Measurements from ENCODE around the gene PDX1.
A peak's percentile ranks its signal among the peaks of the same experiment; 100 is the strongest.

The PDX1 gene

GRCh38 chr13:27926644-27927434 lies 7.0 kb downstream of the PDX1 start:
- H3K36me3 ChIP-seq (replicated peaks): no peaks in the 10 kb centered on the region
- H3K27me3 ChIP-seq (ENCODE audit: low read depth): 0 out of 2 replicates have a peak, but pooled peaks cover 9% of the 10 kb centered on the region
- 0 out of 2 replicates have a peak, but pooled peaks cover 4% of the 10 kb centered on the region for H3K9me3 ChIP-seq
- no peaks in the 10 kb centered on the region for H3K4me1 ChIP-seq
- DNase-seq (ENCODE audit: low spot score in 2 of 2): no peak
- no peak overlapping the region for H3K4me3 ChIP-seq
- in situ Hi-C loops (cut with MboI; ENCODE audit: low sequenced_read_pairs): no loop called here

GRCh38 chr13:27927444-27928352 lies 7.9 kb downstream of the PDX1 start:
- Histone ChIP-seq H3K9me3 (0 out of 2 replicates have a peak, but pooled peaks cover 4% of the 10 kb centered on the region), H3K4me3 (no peak overlapping the region), H3K36me3 (replicated peaks) (no peaks in the 10 kb centered on the region), H3K27me3 (ENCODE audit: low read depth) (0 out of 2 replicates have a peak, but pooled peaks cover 9% of the 10 kb centered on the region), H3K4me1 (no peaks in the 10 kb centered on the region)
- in situ Hi-C loops (cut with MboI; ENCODE audit: low sequenced_read_pairs): no loop called here
- DNase-seq (ENCODE audit: low spot score in 2 of 2): no peak

GRCh38 chr13:27928353-27928804 lies 8.6 kb downstream of the PDX1 start:
- H3K27me3 ChIP-seq (ENCODE audit: low read depth): 0 out of 2 replicates have a peak, but pooled peaks cover 9% of the 10 kb centered on the region

GRCh38 chr13:27928805-27929753 lies 9.3 kb downstream of the PDX1 start:
- no peaks in the 10 kb centered on the region for H3K4me1 ChIP-seq
- H3K27me3 ChIP-seq (ENCODE audit: low read depth): 0 out of 2 replicates have a peak, but pooled peaks cover 9% of the 10 kb centered on the region
- DNase-seq (ENCODE audit: low spot score in 2 of 2): no peak
- H3K36me3 ChIP-seq (replicated peaks): no peaks in the 10 kb centered on the region
- H3K4me3 ChIP-seq: no peak overlapping the region
- in situ Hi-C loops (cut with MboI; ENCODE audit: low sequenced_read_pairs): no loop called here
- H3K9me3 ChIP-seq: 0 out of 2 replicates have a peak, but pooled peaks cover 4% of the 10 kb centered on the region

More at GRCh38 chr13:27928353-27928804, 8.6 kb downstream of the PDX1 start:
- Histone ChIP-seq H3K36me3 (replicated peaks) (no peaks in the 10 kb centered on the region), H3K4me3 (no peak overlapping the region), H3K9me3 (0 out of 2 replicates have a peak, but pooled peaks cover 4% of the 10 kb centered on the region), H3K4me1 (no peaks in the 10 kb centered on the region)
- no peak for DNase-seq (ENCODE audit: low spot score in 2 of 2)
- in situ Hi-C loops (cut with MboI; ENCODE audit: low sequenced_read_pairs): no loop called here

- in situ Hi-C loops (cut with MboI; ENCODE audit: low sequenced_read_pairs): no loop called here
- H3K4me1 ChIP-seq: no peaks in the 10 kb centered on the region
- no peak for DNase-seq (ENCODE audit: low spot score in 2 of 2)
- no peak overlapping the region for H3K4me3 ChIP-seq
- H3K27me3 ChIP-seq (ENCODE audit: low read depth): 0 out of 2 replicates have a peak, but pooled peaks cover 9% of the 10 kb centered on the region
- no peaks in the 10 kb centered on the region for H3K36me3 ChIP-seq (replicated peaks)
- H3K9me3 ChIP-seq: 0 out of 2 replicates have a peak, but pooled peaks cover 4% of the 10 kb centered on the region
These were observed 10.1 kb downstream of the PDX1 start for GRCh38 chr13:27929868-27930267.

GRCh38 chr13:27933118-27933517 lies 13.3 kb downstream of the PDX1 start:
- in situ Hi-C loops (cut with MboI; ENCODE audit: low sequenced_read_pairs): no loop called here
- no peaks in the 10 kb centered on the region for H3K4me1 ChIP-seq
- no peaks in the 10 kb centered on the region for H3K36me3 ChIP-seq (replicated peaks)
- H3K4me3 ChIP-seq: no peak overlapping the region
- no peak for DNase-seq (ENCODE audit: low spot score in 2 of 2)
- H3K9me3 ChIP-seq: 0 out of 2 replicates have a peak, but pooled peaks cover 4% of the 10 kb centered on the region
- 0 out of 2 replicates have a peak, but pooled peaks cover 5% of the 10 kb centered on the region for H3K27me3 ChIP-seq (ENCODE audit: low read depth)

GRCh38 chr13:27933580-27934328 lies 14.0 kb downstream of the PDX1 start:
- no peak for DNase-seq (ENCODE audit: low spot score in 2 of 2)
- Histone ChIP-seq H3K9me3 (0 out of 2 replicates have a peak, but pooled peaks cover under 1% of the 10 kb centered on the region), H3K36me3 (replicated peaks) (no peaks in the 10 kb centered on the region), H3K27me3 (ENCODE audit: low read depth) (0 out of 2 replicates have a peak, but pooled peaks cover 5% of the 10 kb centered on the region), H3K4me1 (no peaks in the 10 kb centered on the region), H3K4me3 (no peak overlapping the region)
- in situ Hi-C loops (cut with MboI; ENCODE audit: low sequenced_read_pairs): no loop called here

- H3K9me3 ChIP-seq: peaks cover 3% of the 10 kb centered on the region; the same call in 1 of the 2 replicates
- in situ Hi-C loops (cut with MboI; ENCODE audit: low sequenced_read_pairs): no loop called here
These were observed 23.2 kb downstream of the PDX1 start for GRCh38 chr13:27942972-27943371.

GRCh38 chr13:27952876-27953675 lies 33.3 kb downstream of the PDX1 start:
- Histone ChIP-seq H3K36me3 (replicated peaks) (no peaks in the 10 kb centered on the region), H3K27me3 (ENCODE audit: low read depth) (no peaks in the 10 kb centered on the region), H3K4me3 (peak overlapping the region; percentile 37), H3K9me3 (no peaks in the 10 kb centered on the region), H3K4me1 (no peaks in the 10 kb centered on the region; the same call in 1 of the 2 replicates)
- in situ Hi-C loops (cut with MboI; ENCODE audit: low sequenced_read_pairs): loop anchor here (10.0 kb wide), 1 partner anchor 118 kb away; no protein-coding TSS in a partner anchor
- no peak for DNase-seq (ENCODE audit: low spot score in 2 of 2)

More at GRCh38 chr13:27942972-27943371, 23.2 kb downstream of the PDX1 start:
- H3K4me1 ChIP-seq: no peaks in the 10 kb centered on the region
- H3K27me3 ChIP-seq (ENCODE audit: low read depth): no peaks in the 10 kb centered on the region
- H3K4me3 ChIP-seq: no peak overlapping the region
- no peaks in the 10 kb centered on the region for H3K36me3 ChIP-seq (replicated peaks)
- DNase-seq (ENCODE audit: low spot score in 2 of 2): no peak

GRCh38 chr13:27953676-27954405 lies 34.0 kb downstream of the PDX1 start:
- Histone ChIP-seq H3K4me3 (peak overlapping the region; percentile 37), H3K4me1 (no peaks in the 10 kb centered on the region; the same call in 1 of the 2 replicates), H3K36me3 (replicated peaks) (no peaks in the 10 kb centered on the region), H3K9me3 (no peaks in the 10 kb centered on the region), H3K27me3 (ENCODE audit: low read depth) (no peaks in the 10 kb centered on the region)
- in situ Hi-C loops (cut with MboI; ENCODE audit: low sequenced_read_pairs): loop anchor here (10.0 kb wide), 1 partner anchor 119 kb away; no protein-coding TSS in a partner anchor
- DNase-seq (ENCODE audit: low spot score in 2 of 2): peak; percentile 69 to 88

- no peaks in the 10 kb centered on the region for H3K36me3 ChIP-seq (replicated peaks)
- H3K4me3 ChIP-seq: peak overlapping the region; percentile 37
- in situ Hi-C loops (cut with MboI; ENCODE audit: low sequenced_read_pairs): loop anchor here (10.0 kb wide), 1 partner anchor 120 kb away; no protein-coding TSS in a partner anchor
- H3K4me1 ChIP-seq: no peaks in the 10 kb centered on the region; the same call in 1 of the 2 replicates
- H3K27me3 ChIP-seq (ENCODE audit: low read depth): no peaks in the 10 kb centered on the region
- peak in 1 of 2 experiments; percentile 53 for DNase-seq (ENCODE audit: low spot score in 2 of 2)
- H3K9me3 ChIP-seq: no peaks in the 10 kb centered on the region
These were observed 34.6 kb downstream of the PDX1 start for GRCh38 chr13:27954406-27954851.

All from HAP-1 (cell line).